Activated CD4-positive, alpha-beta memory T cell treated with anti-CD3 and anti-CD28 coated beads, Interleukin-2, amount 10 ng/mL, durations not matched to agents 7 days and 5 days (primary cell): Measurements from ENCODE around the gene RPS27L. TPM values are rescaled to one million over a fixed set of nuclear protein-coding genes. Genes with fewer than 3 reads are reported as not detected.

Experiments used
- CTCF ChIA-PET: fragments of 350-600 bp; sonication (Branson Sonifier 250); formaldehyde crosslinking; loops from one replicate; lab custom pipeline; 2021; ENCODE audit warnings: antibody characterized with exemption, inconsistent platforms; lab: Charles Lee
- POLR2A ChIA-PET: fragments of 350-600 bp; sonication (Branson Sonifier 250); formaldehyde crosslinking; loops from one replicate; lab custom pipeline; 2021; ENCODE audit warnings: antibody characterized with exemption; lab: Charles Lee
- DNase-seq: peaks from one replicate; pipeline ENCODE4 v3.0.0-alpha.2; 2020
- H3K27ac Mint-ChIP-seq: one replicate; pipeline ENCODE4 v1.8.0; 2021; ENCODE audit warnings: mild to moderate bottlenecking, mixed read lengths
- H3K27me3 Mint-ChIP-seq: one replicate; pipeline ENCODE4 v1.8.0; 2021; ENCODE audit warnings: mixed read lengths
- H3K36me3 Mint-ChIP-seq: one replicate; pipeline ENCODE4 v1.8.0; 2021; ENCODE audit warnings: low read depth, mixed read lengths
- H3K4me1 Mint-ChIP-seq: one replicate; pipeline ENCODE4 v1.8.0; 2021; ENCODE audit warnings: mixed read lengths
- H3K4me3 Mint-ChIP-seq: one replicate; pipeline ENCODE4 v1.8.0; 2021; ENCODE audit warnings: mild to moderate bottlenecking, mixed read lengths
- H3K9me3 Mint-ChIP-seq: one replicate; pipeline ENCODE4 v1.8.0; 2021; ENCODE audit warnings: mixed read lengths
- total RNA-seq, 2 experiments: library from RNA; stranded (reverse); gene quantifications; one replicate each; pipeline ENCODE4 v1.2.3, GENCODE V29; 2021

Gene RPS27L
- total RNA-seq, result 100 to 1,000 TPM; 171 to 173 TPM

DNA sequence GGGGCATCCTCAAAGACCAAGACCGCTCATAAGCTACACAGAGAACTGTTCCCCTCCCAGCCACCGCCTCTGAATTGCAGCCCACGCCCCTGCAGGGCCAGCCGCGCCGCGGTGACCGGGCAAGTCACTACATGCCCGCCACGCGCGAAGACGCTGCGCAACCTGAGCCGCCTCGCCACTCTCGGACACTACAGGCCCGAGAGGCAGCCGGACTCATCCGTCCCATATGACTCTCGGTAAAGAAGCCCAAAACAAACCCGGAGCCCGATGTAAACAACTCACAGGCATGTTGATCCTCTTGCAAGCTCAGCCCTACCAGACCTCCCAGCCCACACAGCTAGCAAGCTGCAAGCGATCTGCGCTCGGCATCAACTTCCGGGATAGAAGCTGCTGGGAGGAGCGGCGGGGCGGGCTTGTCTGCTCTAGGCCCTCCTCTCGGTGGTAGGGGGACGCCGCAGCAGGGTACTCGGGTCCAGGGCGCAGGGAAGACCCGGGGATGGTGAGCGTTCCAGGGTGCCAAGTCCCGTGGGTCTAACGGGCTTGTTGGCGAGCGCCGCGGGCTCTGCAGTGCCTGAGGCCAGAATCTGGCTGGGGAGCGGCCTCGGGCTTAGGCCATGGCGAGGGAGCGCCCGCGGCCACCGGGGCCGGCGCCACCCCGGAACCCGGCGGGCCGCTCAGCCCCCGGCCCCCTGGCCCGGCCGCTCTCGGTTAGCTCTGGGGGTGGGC, at the start of gene RPS27L:
TSS of gene RPS27L (minus strand) at position 360 of the 726 bp plus-strand sequence. CDS start at position 288, 72 bp downstream.
- H3K27ac Mint-ChIP-seq, result peak within 1 kb of the TSS; percentile 98
- H3K36me3 Mint-ChIP-seq, result peaks cover 38% of the 10 kb centered on the region
- peak within 1 kb of the TSS; percentile 99 for H3K4me3 Mint-ChIP-seq
- H3K9me3 Mint-ChIP-seq, result no peaks in the 10 kb centered on the region
- H3K4me1 Mint-ChIP-seq, result peaks cover 25% of the 10 kb centered on the region
- no peaks in the 10 kb centered on the region for H3K27me3 Mint-ChIP-seq
- ChIA-PET POLR2A (interaction anchor here (0.6 to 4.1 kb wide), 28 partner anchors 9 to 1230 kb away, joined by 3 to 56 read pairs (median 4); partner anchors contain the start of genes APH1B, CIAO2A, RAB8B and TRIP4), CTCF (interaction anchor here (0.6 to 1.8 kb wide), 8 partner anchors 21 to 120 kb away, joined by 3 to 14 read pairs (median 4); no protein-coding TSS in a partner anchor)
- DNase-seq, result peak; percentile 91

DNA sequence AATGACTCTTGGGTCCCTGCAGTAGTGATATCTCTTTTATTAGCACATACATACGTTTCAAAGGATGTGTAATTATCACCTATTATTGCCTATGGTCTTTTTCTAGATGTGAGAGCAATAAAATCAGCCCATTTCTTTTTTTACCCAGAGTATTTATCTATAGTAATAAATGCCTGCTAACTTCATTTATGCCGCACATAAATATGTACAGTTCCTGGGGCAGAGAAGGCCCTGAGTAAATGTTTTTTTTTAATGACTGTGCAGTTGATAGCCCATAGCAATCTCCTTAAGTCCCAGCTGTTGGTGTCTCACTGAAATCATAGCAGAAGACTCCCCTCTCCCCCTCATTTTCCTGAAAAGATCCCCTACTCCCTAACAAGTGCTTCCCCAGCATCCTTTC, 48.8 kb upstream of the RPS27L start:
- no peaks in the 10 kb centered on the region for H3K27me3 Mint-ChIP-seq
- DNase-seq, result no peak
- ChIA-PET POLR2A (interaction anchor here (6.6 kb wide), 1 partner anchor 13 kb away, joined by 91 read pairs; no protein-coding TSS in a partner anchor), CTCF (interaction anchor here (1.3 kb wide), 1 partner anchor 40 kb away, joined by 3 read pairs; no protein-coding TSS in a partner anchor)
- H3K9me3 Mint-ChIP-seq, result no peaks in the 10 kb centered on the region
- H3K36me3 Mint-ChIP-seq, result peaks cover 50% of the 10 kb centered on the region
- no peak overlapping the region for H3K27ac Mint-ChIP-seq
- H3K4me3 Mint-ChIP-seq, result no peak overlapping the region
- peaks cover 71% of the 10 kb centered on the region for H3K4me1 Mint-ChIP-seq

DNA sequence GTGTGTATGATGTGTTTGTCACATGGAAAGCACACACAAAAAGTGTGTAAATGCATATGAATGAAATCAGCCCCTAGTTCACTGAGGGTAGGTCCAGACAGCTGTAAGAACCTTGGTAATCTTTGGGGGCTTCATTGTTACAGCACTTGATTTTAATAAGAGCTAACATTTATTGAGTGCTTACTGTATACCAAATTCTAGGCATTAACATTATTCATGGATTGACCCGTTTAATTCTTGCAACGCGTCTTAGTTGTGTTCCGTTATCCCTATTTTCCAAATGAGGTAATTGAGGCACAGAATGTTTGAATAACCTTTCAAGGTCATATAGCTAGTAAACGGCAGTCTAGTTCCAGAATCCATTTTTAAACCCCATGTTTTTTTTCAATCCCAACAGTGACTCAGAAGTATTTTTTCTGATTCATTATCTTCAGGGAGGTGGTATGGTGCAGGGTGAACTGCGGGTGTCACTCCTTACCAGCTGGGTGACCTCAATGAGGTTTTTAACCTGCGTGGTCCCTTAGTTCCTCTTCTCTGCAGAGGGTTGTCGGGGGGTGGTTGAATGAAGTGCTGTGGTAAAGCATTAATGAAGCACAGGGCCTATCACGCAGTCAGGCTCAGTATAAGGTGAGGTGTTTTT, 46.3 kb upstream of the RPS27L start:
- CTCF ChIA-PET, result interaction anchor here (1.3 to 3.2 kb wide), 3 partner anchors 9 to 35 kb away, joined by 3 to 10 read pairs (median 9); no protein-coding TSS in a partner anchor

DNA sequence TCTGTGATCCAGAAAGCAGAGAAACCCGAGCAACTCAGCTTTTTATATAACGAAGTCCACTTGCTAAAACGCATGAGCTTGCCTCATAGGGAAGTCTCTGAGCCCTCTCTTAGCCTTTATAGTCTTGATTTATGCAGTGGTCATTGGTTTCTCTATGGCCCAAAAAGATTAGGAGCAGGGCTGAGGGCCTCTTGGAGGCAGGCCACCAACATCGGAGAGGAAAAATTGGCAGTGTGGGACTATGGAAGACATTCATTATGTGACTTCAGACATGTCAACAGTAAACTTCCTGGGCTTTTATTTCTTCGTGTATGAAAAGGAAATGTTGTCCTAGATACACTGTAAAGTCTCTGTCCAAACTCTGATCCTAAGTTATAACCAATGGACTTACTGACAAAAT, 45.6 kb upstream of the RPS27L start:
- H3K27me3 Mint-ChIP-seq, result no peaks in the 10 kb centered on the region
- H3K4me3 Mint-ChIP-seq, result no peak overlapping the region
- H3K36me3 Mint-ChIP-seq, result peaks cover 57% of the 10 kb centered on the region
- H3K9me3 Mint-ChIP-seq, result no peaks in the 10 kb centered on the region
- H3K4me1 Mint-ChIP-seq, result peaks cover 76% of the 10 kb centered on the region
- DNase-seq, result no peak
- H3K27ac Mint-ChIP-seq, result no peak overlapping the region
- POLR2A ChIA-PET, result interaction anchor here (0.7 to 6.6 kb wide), 7 partner anchors 8 to 302 kb away, joined by 3 to 91 read pairs (median 3); partner anchors contain the start of gene USP3
- CTCF ChIA-PET, result interaction anchor here (0.7 to 3.2 kb wide), 4 partner anchors 9 to 47 kb away, joined by 3 to 10 read pairs (median 6); no protein-coding TSS in a partner anchor

More for the DNA sequence above, 46.3 kb upstream of the RPS27L start:
- Mint-ChIP-seq H3K27me3 (no peaks in the 10 kb centered on the region), H3K4me3 (no peak overlapping the region), H3K27ac (no peak overlapping the region), H3K9me3 (no peaks in the 10 kb centered on the region), H3K4me1 (peaks cover 75% of the 10 kb centered on the region), H3K36me3 (peaks cover 58% of the 10 kb centered on the region)
- POLR2A ChIA-PET, result interaction anchor here (0.8 to 6.6 kb wide), 6 partner anchors 7 to 46 kb away, joined by 3 to 91 read pairs (median 4); partner anchors contain the start of gene RPS27L
- peak; percentile 44 for DNase-seq

DNA sequence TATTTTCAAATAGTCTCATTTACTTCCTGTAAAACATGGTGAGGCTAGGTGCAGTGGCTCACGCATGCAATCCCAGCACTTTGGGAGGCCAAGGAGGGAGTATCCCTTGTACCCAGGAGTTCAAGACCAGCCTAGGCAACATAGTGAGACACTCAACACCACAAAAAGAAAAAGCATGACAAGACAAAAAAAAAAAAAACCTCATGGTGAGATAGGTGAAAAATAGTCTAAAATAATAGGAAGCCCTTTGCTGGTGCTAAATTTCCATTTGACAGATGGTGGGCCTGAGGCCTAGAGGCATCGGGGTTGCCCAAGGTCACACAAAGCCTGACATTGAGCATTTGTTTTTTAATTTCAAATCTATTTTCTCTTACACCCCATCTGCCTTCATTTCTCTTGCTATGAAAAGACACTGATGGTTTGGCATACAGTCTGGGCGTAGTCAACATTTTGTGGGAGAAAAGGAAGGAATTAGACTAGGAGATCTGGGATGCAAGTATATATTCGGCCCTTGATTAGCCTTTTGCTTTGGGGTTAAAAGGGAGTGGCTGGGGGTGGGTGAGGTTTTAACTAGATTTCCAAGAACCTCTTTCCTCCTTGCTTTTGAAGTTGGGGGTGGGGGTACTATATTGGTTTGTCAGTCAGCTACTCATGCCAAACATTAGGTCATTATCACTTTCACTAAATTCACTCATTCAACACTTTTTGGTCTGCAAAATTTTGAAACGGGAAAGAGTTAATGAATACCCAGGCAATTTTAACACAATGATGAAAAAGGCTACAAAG, 43.4 kb upstream of the RPS27L start:
- ChIA-PET CTCF (interaction anchor here (1.3 kb wide), 1 partner anchor 7 kb away, joined by 3 read pairs; no protein-coding TSS in a partner anchor), POLR2A (interaction anchor here (0.8 to 6.6 kb wide), 3 partner anchors 7 to 43 kb away, joined by 3 to 91 read pairs (median 3); partner anchors contain the start of gene RPS27L)
- Mint-ChIP-seq H3K27ac (no peak overlapping the region), H3K9me3 (no peaks in the 10 kb centered on the region), H3K27me3 (no peaks in the 10 kb centered on the region), H3K36me3 (peaks cover 54% of the 10 kb centered on the region), H3K4me1 (peaks cover 79% of the 10 kb centered on the region), H3K4me3 (peak overlapping the region; percentile 15)
- no peak for DNase-seq

DNA sequence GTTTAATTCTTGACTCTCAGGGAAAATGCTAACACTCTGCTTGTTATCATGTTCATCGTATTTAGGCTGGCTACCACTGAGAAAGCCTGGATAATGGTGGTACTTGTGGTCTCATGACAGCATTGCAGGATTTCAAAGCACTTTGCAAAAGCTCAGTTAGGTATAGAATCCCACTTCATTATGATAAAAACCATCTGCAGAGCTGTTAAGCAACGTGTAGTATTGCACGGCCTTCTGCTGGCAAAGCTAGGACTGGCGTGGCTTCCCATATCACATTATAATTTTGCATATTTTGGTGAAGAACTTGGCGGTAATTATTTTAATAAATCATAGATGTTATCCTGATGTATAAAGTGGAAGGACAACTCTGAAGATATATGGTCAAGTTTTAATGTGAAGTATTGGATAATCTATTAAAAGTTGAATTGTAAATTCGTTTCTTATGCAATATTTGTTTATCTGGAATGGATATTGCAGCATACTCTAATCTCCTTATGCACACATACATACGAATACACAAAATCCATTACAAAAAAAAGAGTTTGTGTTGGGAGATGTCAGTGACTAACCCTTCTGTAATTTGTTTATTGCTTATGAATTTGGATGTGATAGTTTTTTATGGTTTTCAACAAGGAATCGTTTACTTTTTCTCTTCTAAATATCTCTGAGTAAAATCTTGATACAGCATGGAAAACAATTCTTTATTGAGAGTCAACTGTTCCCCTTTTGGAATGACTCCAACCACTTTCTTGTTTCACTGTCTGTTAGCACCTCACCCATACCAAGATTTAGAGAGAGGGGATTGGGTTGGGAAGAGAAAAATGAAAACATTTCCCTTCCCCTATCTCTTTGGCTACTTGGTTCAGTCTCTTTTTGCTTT, 41.3 kb upstream of the RPS27L start:
- peaks cover 62% of the 10 kb centered on the region for H3K36me3 Mint-ChIP-seq
- ChIA-PET POLR2A (interaction anchor here (8.8 kb wide), 2 partner anchors 16 to 32 kb away, joined by 122 to 177 read pairs; no protein-coding TSS in a partner anchor), CTCF (interaction anchor here (0.5 kb wide), 1 partner anchor 90 kb away, joined by 4 read pairs; no protein-coding TSS in a partner anchor)
- H3K27ac Mint-ChIP-seq, result no peak overlapping the region
- H3K4me1 Mint-ChIP-seq, result peaks cover 89% of the 10 kb centered on the region
- no peak overlapping the region for H3K4me3 Mint-ChIP-seq
- no peak for DNase-seq
- H3K27me3 Mint-ChIP-seq, result no peaks in the 10 kb centered on the region
- H3K9me3 Mint-ChIP-seq, result no peaks in the 10 kb centered on the region

DNA sequence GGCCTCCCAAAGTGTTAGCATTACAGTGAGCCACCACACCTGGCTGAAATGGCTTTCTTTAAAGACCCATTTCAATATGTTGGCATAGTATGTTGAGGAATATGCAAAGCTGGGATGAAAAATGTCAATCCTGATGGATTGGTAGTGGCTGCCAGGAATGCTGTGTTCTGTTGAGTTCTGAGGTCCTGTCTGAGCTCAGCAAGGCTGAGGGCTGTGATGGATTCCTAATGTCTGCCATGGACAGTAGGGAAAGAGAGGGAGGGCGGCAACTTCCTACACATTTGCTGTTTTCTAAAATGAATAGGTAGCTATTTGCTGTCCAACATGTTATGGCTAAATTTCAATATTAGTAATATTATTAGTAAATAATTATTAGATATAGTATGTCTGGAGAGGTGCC, 40.3 kb upstream of the RPS27L start:
- peaks cover 88% of the 10 kb centered on the region for H3K4me1 Mint-ChIP-seq
- no peak for DNase-seq
- H3K4me3 Mint-ChIP-seq, result no peak overlapping the region
- no peaks in the 10 kb centered on the region for H3K9me3 Mint-ChIP-seq
- H3K36me3 Mint-ChIP-seq, result peaks cover 63% of the 10 kb centered on the region
- POLR2A ChIA-PET, result interaction anchor here (8.8 kb wide), 2 partner anchors 17 to 33 kb away, joined by 122 to 177 read pairs; no protein-coding TSS in a partner anchor
- no peaks in the 10 kb centered on the region for H3K27me3 Mint-ChIP-seq
- no peak overlapping the region for H3K27ac Mint-ChIP-seq
- CTCF ChIA-PET, result no interaction called here

DNA sequence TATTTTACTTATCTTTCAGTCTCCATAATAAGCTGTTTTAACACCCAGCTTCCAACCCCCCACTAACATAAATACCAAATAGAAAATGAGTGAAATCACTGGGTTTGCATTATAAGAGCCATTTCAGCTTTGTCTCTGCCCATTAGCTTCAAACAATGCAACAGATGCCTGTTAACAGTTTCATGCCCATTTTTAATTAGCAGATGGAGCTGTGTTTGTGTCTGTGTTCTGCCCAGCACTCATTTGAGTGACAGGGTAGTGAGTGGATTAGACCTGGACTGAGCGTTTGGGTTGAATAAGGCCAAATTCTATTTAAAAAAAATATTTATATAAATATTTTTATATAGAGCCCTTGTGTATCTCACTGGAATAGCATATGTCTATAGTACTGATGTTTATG, 39.6 kb upstream of the RPS27L start:
- no peak overlapping the region for H3K4me3 Mint-ChIP-seq
- CTCF ChIA-PET, result interaction anchor here (1.7 kb wide), 1 partner anchor 31 kb away, joined by 6 read pairs; no protein-coding TSS in a partner anchor

DNA sequence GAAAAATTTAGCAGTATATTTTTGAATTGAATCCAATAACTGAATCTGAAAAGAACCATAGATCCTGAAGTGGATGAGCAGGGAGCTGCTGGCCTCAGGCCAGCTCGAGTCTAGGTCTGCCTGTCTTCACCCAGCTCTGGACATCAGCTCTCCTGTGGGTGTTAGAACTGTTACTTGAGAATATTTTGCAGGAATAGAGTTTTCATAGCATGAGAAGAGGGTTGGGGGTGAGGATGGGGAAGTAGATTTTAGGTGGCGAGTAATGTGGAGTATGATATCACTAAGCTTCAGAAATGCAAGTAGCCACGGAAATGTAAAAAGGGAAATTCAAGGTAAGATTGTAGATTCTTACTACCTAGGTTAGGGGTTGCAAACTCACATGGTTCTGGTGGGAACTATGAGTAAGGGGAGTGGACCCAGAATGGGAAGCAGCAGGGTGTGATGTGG, 38.3 kb upstream of the RPS27L start:
- H3K27ac Mint-ChIP-seq, result peak overlapping the region; percentile 53
- peaks cover 89% of the 10 kb centered on the region for H3K4me1 Mint-ChIP-seq
- ChIA-PET CTCF (interaction anchor here (1.7 to 2.4 kb wide), 3 partner anchors 15 to 148 kb away, joined by 6 to 10 read pairs (median 8); no protein-coding TSS in a partner anchor), POLR2A (interaction anchor here (0.6 to 8.8 kb wide), 8 partner anchors 7 to 794 kb away, joined by 3 to 177 read pairs (median 17); partner anchors contain the start of gene RPS27L)
- DNase-seq, result no peak
- peak overlapping the region; percentile 2 for H3K4me3 Mint-ChIP-seq
- H3K36me3 Mint-ChIP-seq, result peaks cover 57% of the 10 kb centered on the region
- no peaks in the 10 kb centered on the region for H3K9me3 Mint-ChIP-seq
- H3K27me3 Mint-ChIP-seq, result no peaks in the 10 kb centered on the region

More for the DNA sequence above, 39.6 kb upstream of the RPS27L start:
- Mint-ChIP-seq H3K4me1 (peaks cover 90% of the 10 kb centered on the region), H3K9me3 (no peaks in the 10 kb centered on the region), H3K36me3 (peaks cover 62% of the 10 kb centered on the region), H3K27me3 (no peaks in the 10 kb centered on the region), H3K27ac (no peak overlapping the region)
- POLR2A ChIA-PET, result interaction anchor here (1.0 to 8.8 kb wide), 5 partner anchors 17 to 40 kb away, joined by 3 to 177 read pairs (median 29); partner anchors contain the start of gene RPS27L
- DNase-seq, result no peak

DNA sequence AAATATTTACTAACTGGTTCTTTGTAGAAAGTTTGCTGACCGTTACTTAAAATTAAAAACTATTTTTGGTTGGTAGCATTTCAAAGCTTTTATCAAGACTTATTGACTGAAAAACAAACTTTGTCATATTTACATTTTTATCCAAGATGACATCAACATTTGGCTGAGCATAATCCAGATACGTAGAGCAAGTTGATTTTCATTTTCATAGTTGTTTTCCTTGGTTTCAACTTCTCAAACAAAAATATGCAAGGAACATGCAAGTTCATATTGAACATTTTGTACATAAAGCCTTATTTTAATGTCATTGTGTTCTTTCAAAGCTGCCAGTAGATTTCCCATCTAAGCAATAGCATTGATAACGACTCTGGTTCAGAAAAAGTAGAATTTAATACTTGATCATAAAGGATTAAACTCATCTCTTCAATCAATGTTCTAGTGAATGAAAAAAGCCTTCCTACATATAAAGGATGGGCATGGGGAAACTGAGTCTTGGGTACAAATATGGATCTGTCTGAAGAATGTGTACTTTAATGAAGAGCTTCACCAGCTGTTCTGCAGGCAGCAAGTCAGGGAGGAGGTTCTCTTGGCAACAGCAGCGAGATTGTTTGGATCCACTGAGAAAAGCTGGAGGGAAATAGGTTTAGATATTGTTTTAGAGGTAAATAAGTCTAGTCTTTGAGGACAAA, 37.7 kb upstream of the RPS27L start:
- Mint-ChIP-seq H3K4me3 (peak overlapping the region; percentile 38), H3K36me3 (peaks cover 59% of the 10 kb centered on the region), H3K27ac (peak overlapping the region; percentile 53), H3K27me3 (no peaks in the 10 kb centered on the region), H3K9me3 (no peaks in the 10 kb centered on the region), H3K4me1 (peaks cover 83% of the 10 kb centered on the region)
- ChIA-PET POLR2A (interaction anchor here (0.6 to 8.8 kb wide), 8 partner anchors 8 to 794 kb away, joined by 3 to 177 read pairs (median 16); partner anchors contain the start of gene RPS27L), CTCF (interaction anchor here (0.6 to 2.4 kb wide), 7 partner anchors 8 to 171 kb away, joined by 3 to 10 read pairs (median 6); no protein-coding TSS in a partner anchor)
- no peak for DNase-seq
